Measurements from ENCODE around the gene NUP205. TPM values are rescaled to one million over a fixed set of nuclear protein-coding genes. Genes with fewer than 3 reads are reported as not detected.

Gene NUP205
- total RNA-seq, 2 experiments from 2014 or later: 50.6 to 54.7 TPM

DNA sequence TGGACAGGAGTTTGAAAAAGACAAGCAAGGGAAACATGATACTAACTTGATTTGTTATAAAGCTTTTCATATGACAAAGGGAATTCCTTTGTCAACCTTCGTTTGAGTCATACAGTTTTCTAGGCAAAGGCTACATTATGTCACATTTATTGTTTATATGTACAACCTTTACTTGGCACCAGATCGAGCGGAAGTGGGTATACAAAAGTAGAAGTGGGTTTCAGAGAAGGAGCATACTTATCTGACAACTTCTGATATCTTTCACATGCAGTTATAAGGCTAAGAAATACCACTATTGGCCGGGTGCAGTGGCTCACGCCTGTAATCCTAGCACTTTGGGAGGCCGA lies 115.6 kb downstream of the NUP205 start:
- Mint-ChIP-seq H3K27ac (no peak overlapping the region), H3K9me3 (no peaks in the 10 kb centered on the region), H3K36me3 (ENCODE audit: low read depth) (peaks cover 62% of the 10 kb centered on the region), H3K27me3 (no peaks in the 10 kb centered on the region), H3K4me1 (ENCODE audit: low read depth) (peaks cover 36% of the 10 kb centered on the region), H3K4me3 (no peak overlapping the region)
- no peak for TF ChIP-seq CTCF (IDR thresholded peaks at IDR 0.05)
- H3K9me3 ChIP-seq (ENCODE audit: control insufficient read depth in 1 of 2, insufficient read depth in 1 of 2, low read length in 2 of 2): no peaks in the 10 kb centered on the region
- H3K4me1 ChIP-seq (ENCODE audit: insufficient read depth, low read length): no peaks in the 10 kb centered on the region
- peaks cover 40% of the 10 kb centered on the region for H3K36me3 ChIP-seq (ENCODE audit: insufficient read depth, low read length)
- DNase-seq (no peak), ATAC-seq (ENCODE audit: poor library complexity) (no peak)
- no peak overlapping the region for H3K4me3 ChIP-seq (ENCODE audit: low read length)
- intact Hi-C loops (cut with DNase I, micrococcal nuclease): loop anchor here (5.0 kb wide), 1 partner anchor 334 kb away; no protein-coding TSS in a partner anchor
- H3K27ac ChIP-seq (ENCODE audit: low read depth in 1 of 2, low read length in 2 of 2): no peak overlapping the region
- CTCF ChIA-PET: interaction anchor here (0.9 to 2.8 kb wide), 2 partner anchors 11 to 340 kb away, joined by 3 to 11 read pairs; partner anchors contain the start of gene STMP1
- H3K27me3 ChIP-seq (ENCODE audit: control insufficient read depth in 1 of 2, insufficient read depth in 2 of 2, low read length in 2 of 2): no peaks in the 10 kb centered on the region
- POLR2A ChIA-PET: interaction anchor here (1.2 to 1.7 kb wide), 2 partner anchors 11 kb away, joined by 3 to 5 read pairs; partner anchors contain the start of gene STMP1

DNA sequence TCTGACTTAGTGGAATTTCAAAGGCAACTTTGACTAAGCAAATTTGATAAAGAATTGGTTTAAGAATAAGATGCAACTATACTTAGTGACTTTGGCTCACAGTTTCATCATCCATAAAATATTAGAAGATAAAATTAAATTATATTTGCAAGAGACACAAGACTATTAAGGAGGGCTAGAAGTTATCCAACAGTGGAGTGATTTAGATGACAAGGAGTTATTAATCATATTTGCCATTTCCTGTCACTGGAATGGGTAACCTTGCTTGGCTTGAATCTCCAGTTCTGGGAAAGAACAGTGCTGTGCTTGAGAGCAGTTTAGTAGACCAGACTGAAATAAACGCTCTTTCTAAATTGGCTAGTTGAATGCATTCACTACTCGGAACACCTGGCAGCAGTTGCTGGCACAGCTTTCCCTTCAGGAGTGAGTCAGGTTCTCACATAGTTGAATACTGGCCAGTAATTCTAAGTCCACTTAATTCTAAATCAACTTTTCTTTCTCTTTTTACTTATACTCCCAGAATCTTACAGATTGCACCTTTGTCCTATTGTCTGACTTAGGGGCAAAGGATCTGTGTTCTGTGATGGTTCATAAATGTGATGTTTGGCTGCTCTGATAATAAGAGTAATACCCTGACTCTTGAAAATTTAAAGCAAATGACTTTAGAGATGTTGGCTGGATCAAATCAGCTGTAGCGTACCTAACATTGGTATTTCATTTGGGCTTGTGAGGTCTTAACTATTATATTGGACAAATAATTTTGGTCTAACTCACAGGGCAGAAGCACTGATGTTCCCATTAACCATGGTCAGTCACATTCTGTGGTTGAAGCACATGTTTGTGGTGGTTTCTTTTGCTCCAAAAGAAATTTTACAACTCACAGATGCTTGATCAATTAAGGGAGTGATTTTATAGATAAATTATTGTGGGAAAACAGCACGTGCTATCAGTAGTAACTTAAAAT lies 121.2 kb downstream of the NUP205 start:
- Mint-ChIP-seq H3K4me3 (no peak overlapping the region), H3K27ac (no peak overlapping the region), H3K27me3 (no peaks in the 10 kb centered on the region), H3K9me3 (no peaks in the 10 kb centered on the region), H3K4me1 (ENCODE audit: low read depth) (no peaks in the 10 kb centered on the region), H3K36me3 (ENCODE audit: low read depth) (peaks cover 52% of the 10 kb centered on the region)
- Histone ChIP-seq H3K4me1 (ENCODE audit: insufficient read depth, low read length) (no peaks in the 10 kb centered on the region), H3K27me3 (ENCODE audit: control insufficient read depth in 1 of 2, insufficient read depth in 2 of 2, low read length in 2 of 2) (no peaks in the 10 kb centered on the region), H3K27ac (ENCODE audit: low read depth in 1 of 2, low read length in 2 of 2) (no peak overlapping the region), H3K9me3 (ENCODE audit: control insufficient read depth in 1 of 2, insufficient read depth in 1 of 2, low read length in 2 of 2) (no peaks in the 10 kb centered on the region), H3K4me3 (ENCODE audit: low read length) (no peak overlapping the region), H3K36me3 (ENCODE audit: insufficient read depth, low read length) (peaks cover 37% of the 10 kb centered on the region)
- no peak for ATAC-seq (ENCODE audit: poor library complexity)
- CTCF ChIA-PET: interaction anchor here (1.4 kb wide), 1 partner anchor 34 kb away, joined by 3 read pairs; no protein-coding TSS in a partner anchor
- intact Hi-C loops (cut with DNase I, micrococcal nuclease): no loop called here
- TF ChIP-seq CTCF (IDR thresholded peaks at IDR 0.05): no peak
- POLR2A ChIA-PET: no interaction called here
- DNase-seq: no peak

DNA sequence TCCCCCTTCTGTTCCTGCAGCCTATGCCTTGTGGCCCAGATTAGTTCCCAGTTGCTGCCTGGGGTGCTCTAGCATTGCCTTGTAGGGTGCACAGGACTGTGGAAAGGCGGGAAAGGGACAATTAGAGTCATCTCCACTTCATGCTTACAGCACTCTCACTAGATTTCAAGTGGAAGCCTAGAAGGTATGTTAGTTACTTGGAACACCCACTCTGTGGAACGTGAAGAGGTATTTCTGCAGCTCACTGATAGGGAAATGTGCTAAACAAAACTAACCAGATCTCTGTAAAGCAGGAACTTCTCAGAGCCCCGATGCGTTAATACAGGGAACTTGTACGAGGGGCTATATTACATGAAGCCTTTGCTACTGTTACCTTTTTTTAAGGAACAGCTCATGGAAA lies 124.0 kb downstream of the NUP205 start:
- Histone ChIP-seq H3K27me3 (ENCODE audit: control insufficient read depth in 1 of 2, insufficient read depth in 2 of 2, low read length in 2 of 2) (no peaks in the 10 kb centered on the region), H3K9me3 (ENCODE audit: control insufficient read depth in 1 of 2, insufficient read depth in 1 of 2, low read length in 2 of 2) (no peaks in the 10 kb centered on the region), H3K27ac (ENCODE audit: low read depth in 1 of 2, low read length in 2 of 2) (no peak overlapping the region), H3K4me1 (ENCODE audit: insufficient read depth, low read length) (no peaks in the 10 kb centered on the region), H3K36me3 (ENCODE audit: insufficient read depth, low read length) (peaks cover 13% of the 10 kb centered on the region), H3K4me3 (ENCODE audit: low read length) (no peak overlapping the region)
- H3K36me3 Mint-ChIP-seq (ENCODE audit: low read depth): peaks cover 38% of the 10 kb centered on the region
- H3K4me1 Mint-ChIP-seq (ENCODE audit: low read depth): no peaks in the 10 kb centered on the region
- no peak overlapping the region for H3K4me3 Mint-ChIP-seq
- ATAC-seq (ENCODE audit: poor library complexity): no peak
- H3K9me3 Mint-ChIP-seq: no peaks in the 10 kb centered on the region
- no peak for DNase-seq
- ChIA-PET POLR2A (no interaction called here), CTCF (no interaction called here)
- intact Hi-C loops (cut with DNase I, micrococcal nuclease): no loop called here
- H3K27ac Mint-ChIP-seq: no peak overlapping the region
- no peaks in the 10 kb centered on the region for H3K27me3 Mint-ChIP-seq
- no peak for TF ChIP-seq CTCF (IDR thresholded peaks at IDR 0.05)
